T-helper 22 cell (primary cell): ENCODE measurements around the gene KCNK16.

Source experiments
- DNase-seq: peaks from one replicate; pipeline ENCODE4 v3.0.0-alpha.2; 2020; ENCODE audit warnings: low read depth

KCNK16 gene

DNA sequence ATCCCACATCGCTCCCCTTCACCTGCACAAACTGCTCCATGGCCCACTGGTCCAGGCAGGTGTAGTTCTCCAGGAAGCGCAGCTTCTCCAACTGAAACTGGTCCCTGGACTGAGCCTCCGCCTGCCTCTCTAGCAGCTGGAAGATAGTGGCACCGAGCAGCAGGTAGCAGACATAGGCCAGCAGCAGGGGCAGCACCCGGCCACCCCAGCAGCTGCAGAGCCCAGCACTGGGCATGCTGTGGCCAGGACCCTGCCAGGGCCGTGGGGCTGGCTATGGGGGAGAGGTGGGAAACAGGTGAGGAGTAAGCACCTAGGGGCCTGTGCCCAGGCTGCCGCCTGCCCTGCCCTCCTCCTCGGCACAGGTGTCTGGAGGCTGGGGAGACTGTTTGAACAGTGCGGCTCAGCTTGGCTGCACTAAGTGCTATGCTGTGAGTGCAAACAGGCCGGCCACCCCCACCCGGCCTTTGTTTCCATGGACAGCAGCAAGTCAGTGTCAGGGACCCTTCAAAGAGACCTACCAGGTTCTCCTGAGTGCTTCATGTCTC, at the start of gene KCNK16:
KCNK16 (minus strand) TSS at position 397 of the 545 bp plus-strand sequence; CDS start at position 235, 162 bp downstream.
- no peak for DNase-seq

DNA sequence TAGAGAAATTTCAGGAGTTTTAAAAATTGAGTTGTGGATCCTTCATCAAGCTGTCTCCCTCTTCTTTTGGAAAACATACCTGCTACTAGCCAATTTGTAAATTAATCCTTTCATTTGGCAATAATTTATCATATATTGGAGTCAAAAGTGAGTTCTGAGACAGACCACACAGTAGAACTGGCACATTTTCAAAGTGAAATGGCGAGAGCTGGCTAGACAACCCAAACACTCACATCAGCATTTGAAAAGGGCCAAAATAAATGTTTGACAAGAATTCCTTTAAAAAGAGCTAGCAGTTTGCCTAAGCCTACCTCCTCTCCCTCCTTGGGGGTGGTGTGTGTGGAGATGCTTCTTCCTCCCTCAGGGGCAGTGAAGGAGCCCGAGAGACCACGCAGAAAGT, 47.9 kb upstream of the KCNK16 start:
- no peak for DNase-seq

DNA sequence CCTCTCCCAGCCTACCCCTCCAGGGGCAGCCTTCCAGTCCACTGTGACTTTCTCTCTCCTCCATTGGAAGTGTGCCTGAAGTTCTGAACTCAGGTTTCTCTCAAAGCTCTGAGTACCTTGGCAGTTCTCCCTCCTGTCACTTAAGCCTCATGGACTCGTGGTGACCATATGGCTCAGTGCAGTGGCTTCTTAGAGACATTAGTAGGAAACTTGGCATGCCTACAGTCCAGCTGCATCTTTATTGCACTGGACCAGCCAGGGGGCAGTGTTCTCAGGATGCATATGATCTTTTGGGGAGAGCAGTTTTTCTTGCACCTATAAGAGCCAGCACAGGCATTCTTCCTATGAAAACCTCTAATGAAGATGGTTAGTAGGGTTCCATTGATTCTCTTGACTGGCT, 47.5 kb upstream of the KCNK16 start:
- DNase-seq, result no peak

DNA sequence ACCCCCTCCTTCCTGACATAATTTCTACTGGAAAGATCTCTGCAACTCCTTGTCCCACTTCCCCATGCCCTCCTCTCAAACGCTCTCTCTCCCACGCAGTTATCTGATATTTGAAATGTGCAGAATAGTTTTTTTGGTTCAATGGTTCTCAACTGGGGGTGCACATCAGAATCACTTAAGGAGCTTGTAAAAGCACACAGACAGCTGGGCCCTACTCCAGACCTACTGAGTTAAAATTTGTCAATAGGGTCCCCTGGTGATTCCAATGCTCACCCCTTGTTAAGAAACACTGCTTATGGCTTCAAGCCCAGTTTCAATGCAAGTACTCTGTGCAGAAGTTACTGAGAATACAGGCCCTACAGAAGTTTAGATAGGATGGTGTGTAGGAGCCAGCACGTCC, 45.2 kb upstream of the KCNK16 start:
- no peak for DNase-seq

DNA sequence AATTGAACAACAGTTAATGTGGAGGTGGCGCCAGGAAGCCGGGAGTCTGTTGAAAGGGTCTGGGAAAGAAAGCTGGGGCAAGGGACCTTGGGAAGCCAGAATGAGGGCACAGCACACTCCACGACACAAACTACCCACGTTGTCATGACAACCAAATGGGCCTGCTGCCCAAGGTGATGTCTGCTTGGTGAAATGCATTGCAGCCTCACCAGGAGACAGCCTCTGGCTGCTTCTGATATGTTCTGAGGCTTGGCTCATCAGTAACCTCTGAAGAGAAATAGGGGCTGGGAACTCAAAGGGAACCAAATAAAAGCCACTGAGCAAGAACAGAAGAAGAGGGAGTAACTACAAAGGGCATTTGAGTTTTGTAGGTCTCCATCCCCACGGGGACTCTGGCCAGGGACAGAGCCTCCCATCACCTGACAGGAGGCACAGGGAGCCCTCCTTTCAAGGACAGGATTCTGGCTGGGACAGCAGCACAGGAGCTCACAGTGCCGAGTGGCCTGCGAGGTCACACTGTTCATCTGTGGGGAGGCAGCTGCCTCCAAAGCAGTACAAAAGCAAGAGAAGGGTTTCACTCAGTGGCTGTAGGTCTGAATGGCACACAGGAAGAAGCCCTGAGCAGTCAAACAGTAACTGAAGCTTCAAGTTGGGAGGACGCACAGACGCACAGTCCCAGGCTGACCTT, 44.6 kb upstream of the KCNK16 start:
- DNase-seq, result no peak

DNA sequence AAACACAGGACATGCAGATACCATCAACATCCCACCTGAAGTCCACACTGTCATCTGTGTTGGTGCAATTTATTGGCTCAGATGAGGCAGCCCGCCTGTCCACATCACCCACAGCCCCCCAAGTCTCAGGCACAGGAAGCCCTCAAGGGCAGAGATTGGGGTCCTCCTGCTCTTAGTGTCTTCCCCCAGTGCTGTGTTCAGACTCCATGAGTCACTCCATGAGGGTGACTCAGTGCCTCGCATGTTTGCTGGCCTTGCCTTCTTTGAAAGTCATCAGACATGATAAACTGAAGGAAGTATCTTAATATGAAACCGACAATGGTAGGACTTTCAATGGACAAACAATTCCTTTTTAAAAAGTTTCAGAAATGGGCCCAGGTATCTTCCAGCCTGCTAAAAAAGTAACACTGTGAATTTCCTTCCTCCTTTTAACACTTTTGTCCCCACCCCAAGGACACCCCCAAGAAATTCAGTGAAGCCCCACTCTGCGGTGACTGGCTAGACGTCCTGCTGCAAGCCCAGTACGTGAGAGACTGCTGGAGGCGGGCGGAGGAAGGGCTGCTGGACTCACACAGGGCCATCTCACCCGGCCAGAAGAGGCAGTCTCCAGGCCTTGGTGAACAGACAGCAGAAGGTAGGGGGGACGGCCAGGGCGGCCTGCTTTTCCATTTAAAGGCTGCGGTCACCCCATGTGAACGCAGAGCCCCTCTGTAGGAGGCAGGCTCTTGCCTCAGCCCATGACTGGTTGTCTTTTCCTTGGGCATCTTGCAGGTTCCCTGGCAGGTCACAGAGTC, 43.0 kb upstream of the KCNK16 start:
- no peak for DNase-seq

DNA sequence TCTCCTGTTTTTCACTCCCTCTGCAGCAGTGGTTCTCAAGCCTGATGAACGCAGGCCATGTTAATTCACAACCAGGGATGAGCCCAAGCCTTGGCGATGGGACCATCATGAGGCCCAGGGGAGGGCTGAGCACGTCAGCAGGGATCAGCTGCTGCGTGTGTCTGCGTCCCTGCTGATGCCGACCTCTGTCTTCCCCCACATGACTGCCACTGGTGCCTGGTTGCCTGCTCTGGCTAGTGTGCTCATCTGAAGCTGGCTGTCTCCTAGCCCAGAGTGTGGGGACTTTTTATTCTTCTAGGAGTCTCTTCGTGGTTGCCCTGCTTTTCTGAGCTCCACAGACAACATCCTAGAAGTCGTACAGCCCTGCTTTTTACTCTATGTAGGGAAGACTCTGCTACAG, 40.8 kb upstream of the KCNK16 start:
- no peak for DNase-seq

DNA sequence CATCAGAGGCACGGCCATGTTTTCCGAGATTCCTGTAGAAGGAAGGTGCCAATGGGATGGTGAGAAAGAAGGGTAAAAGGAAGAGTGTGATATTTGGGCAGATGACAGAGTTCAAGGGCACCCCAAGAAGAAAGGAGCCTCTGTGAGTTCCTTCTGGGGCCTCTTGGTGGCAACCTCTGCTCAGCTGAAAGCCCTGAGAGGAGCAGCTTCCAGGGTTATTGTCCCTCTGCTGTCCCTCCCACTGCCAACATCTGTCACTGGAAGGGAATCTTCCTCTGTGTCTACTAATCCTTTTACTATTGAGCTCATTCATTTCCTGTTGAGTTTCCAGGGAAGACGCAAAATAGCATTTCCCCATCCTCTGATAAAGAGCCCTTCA, 40.0 kb upstream of the KCNK16 start:
- no peak for DNase-seq

DNA sequence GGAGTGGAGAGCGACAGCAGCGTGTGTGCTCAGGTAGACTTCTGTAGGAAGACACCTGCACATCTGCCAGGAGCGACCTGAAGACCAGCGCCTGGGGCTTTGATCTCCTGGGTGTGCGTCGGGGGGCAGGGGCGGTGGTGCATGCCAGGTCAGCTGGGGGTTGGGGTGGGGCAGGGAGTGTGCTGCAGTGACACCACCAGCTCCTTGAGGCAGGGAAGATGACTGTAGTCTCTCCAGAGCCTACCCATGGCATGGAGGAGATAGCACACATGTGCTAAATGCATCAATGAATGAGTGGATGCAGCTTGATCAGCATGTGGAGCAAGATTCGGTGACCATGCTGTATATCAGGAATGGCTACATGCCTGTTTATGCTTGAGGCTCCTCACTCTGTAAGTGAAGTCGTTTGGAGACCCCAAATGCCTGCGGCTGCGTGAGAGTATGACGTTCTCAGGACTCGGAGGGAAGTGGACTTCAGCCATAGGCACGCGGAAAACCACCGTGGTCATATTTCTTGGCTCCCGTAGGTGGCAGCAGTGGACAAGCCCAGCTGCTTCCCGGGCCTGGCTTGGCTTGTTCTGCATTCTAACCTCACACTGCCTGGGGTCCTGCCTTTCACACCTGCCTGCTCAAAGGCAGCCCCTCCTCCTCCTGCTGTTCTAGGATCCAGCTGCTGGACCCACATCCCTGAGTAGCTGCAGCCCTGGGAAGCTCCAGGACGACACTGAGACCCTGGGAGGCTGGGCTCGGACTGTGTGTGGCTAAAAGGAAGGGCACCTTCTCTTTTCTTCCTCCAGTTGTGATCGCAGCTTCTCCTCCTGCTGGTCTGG, 39.4 kb upstream of the KCNK16 start:
- no peak for DNase-seq

DNA sequence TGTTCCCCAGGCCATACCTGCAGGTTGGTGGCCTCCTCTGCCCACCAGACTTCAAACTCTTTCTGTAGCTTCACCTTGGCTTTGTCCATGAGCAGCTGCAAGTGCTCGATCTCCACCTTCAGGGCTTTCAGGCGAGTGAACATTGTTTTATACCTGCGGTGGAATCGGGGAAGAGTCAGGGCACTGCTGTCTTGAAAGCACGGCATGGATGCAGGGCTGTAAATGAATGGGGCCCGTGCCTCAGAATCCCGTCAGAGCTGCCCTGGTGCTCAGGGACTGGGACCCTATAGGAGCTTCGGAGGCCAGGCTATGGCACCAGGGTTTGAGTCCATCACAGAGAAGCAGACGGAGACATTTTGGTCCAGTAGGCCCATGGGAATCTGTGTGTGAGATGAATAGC, 37.9 kb upstream of the KCNK16 start:
- no peak for DNase-seq

DNA sequence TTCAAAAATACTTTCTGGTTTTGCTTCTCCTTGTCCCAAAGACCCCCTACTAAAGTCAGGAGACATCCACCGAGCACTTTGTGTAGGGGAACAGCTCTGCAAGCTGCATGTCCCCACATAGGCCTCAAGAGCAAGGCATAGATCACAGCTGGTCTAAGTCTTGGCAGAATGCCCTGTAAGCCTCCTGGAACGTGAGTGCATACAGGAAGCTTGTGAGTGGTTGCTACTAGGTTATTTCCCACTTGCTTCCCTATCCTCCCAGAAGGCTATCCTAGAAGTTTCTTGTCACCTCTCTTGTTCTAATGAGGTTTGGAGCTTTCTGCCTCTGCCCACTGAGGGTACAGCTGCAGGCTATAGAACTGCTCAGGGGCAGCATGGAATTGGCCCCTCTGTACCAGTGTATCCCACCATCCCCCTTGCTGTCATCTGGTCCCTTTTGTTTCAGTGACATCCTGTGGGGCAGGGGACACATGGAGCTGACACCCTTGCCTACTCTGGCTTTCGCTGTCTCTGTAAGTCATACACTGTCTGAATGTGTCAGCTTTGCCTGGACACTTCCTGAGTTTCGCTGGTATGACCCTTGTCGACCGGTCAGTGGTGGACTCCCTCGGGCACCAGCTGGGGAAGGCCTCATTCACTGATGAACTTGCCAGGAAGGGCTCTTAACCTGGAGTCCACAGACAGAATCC, 35.6 kb upstream of the KCNK16 start:
- DNase-seq, result no peak

DNA sequence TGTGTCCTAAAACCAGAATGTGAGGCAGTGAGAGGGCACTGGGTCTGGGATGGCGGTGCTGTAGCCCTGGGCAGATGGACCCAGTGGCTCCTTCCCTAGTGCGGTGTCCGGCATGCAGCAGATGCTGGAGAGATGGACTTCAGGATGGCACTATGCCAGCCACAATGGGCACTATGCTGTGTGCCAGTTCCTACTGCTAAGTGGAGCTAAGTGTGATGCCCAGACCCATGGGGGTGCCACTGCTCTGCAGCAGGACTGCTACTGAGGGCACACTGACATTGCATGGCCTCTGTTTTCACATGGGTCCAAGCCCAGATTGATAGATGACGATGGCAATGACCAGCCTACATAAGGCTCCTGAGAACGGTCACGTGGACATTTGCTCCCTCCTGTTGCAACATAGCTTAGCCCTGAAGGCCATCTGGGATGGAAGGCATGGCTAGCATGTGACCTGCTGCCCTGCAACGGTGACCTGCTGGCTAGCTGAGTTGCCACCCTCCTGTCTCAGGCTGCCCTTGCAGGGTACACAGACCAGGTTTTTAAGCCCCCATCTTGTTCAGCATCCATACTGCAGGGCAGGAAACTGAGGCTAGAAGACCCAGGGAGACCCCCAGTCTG, 31.3 kb upstream of the KCNK16 start:
- no peak for DNase-seq

DNA sequence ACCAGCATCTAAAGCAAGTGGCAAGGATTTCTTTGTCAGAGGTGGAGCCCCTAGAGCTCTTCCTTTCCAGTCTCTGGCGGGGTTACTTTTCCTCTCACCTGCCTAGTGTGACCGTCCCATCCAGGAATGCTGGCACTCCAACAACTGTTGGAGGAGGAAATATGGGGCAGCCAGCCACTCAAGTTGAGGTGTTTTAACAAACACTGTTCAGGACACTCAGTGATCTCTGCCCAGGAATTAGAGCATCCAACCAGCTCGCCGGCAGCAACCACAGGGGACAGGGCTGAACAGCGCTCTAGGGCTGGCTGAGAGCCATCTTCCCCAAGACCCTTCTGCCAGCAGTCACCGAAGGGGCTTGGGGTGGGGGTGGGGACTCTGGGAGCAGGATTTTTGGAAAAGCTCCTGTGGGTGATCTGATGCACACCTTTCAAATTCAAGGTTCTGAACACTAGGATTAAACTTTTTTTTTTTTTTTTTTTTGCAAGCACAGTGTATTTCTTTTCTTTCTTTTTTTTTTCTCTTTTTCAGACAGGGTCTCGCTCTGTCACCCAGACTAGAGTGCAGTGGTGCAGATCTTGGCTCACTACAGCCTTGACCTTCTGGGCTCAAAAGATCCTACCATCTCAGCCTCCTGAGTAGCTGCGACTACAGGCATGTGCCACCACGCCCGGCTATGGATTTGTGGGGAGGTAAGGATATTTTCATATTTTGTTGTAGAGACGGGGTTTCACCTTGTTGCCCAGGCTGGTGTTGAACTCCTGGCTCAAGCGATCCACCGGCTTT, 28.4 kb upstream of the KCNK16 start:
- no peak for DNase-seq

DNA sequence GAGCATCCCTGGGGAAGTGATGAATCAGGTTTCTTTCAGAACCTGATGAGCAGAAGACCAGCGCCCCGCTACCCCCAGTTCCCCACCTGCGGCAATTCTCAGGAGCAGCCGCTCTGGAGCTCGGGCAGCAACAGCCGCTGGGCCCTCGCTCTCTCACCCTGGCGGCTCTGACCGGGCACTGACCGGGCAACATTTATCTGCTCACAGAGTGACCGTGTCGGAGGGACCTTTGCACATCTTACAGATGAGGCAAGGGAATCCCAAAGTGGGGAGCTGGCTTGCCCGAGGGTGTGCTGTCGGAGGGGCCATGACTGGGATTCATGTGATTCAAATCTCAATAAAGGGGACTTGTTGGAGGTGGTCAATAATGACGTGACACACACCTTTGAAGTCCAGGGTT, 26.2 kb upstream of the KCNK16 start:
- no peak for DNase-seq

DNA sequence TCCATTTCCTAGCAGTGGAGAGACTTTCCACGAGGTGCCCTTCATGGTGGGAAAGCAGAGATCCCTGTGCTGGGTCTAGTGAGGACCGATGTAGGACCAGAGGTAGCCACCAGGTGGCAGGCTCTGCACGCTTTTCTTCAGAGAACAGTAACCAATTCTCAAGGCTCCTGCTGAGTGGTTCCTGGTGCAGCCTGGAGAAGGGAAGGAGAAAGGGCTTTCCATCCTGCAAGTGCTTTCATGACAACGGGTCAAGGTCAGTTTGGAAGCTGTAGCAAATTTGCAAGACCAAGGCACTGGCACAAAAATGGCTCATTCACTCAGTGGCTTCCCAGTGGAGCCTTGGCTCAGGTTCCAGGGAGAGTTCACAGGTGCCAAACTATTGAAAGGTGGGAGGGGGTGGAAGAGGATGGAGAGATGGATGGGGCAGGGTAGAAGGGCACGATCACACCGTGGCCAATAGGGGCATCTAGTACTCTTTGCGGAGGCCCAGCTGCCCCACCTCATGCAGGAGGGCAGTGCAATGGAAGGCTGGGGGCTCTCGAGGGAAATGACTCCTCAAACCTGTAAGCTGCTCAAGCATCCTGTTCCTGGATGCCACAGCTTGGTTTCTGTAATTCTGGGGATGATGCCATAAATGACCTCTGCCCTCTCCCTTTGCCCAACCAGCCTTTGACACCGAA, 25.5 kb upstream of the KCNK16 start:
- DNase-seq, result no peak

DNA sequence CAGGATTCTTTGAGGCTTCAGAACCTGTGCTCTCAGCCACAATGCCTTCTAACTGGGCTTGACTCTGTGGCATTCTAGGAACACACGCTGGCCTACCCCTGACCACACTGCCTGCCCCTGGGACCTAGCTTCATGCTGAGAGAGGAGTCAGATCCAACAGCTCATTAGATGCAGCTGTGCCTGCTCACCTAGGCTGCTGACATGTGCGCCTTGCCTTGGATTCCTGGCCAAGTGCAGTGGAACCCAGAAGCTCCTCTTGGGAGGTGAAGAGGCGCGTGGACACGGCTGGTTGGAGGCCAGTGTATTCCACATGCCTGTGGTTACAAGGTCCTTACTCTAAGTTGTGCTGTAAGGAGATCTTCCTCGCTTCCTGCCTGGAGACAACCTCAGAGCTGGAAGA, 24.7 kb upstream of the KCNK16 start:
- no peak for DNase-seq

DNA sequence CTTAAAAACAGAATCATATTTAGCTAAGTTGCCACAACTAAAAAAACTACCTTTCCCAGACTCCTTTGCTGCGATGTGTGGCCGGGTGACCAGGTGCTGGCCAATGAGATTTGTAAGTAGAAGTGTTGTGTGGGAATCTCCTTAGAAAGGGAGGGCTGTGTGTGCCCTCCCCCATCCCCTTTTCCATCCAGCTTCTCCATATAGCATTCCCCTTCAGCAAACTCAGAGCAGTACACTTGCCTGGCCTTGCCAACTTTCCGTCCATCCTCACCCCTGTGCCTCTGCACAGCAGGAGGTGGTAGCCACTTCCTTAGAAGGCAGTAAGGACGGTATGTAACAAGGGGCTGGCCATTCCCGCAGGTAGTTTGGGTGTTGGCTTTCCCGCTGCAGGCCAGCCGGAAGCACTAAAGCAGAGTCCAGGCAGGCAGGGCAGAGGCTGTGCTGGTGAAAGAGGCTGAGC, 22.3 kb upstream of the KCNK16 start:
- no peak for DNase-seq

DNA sequence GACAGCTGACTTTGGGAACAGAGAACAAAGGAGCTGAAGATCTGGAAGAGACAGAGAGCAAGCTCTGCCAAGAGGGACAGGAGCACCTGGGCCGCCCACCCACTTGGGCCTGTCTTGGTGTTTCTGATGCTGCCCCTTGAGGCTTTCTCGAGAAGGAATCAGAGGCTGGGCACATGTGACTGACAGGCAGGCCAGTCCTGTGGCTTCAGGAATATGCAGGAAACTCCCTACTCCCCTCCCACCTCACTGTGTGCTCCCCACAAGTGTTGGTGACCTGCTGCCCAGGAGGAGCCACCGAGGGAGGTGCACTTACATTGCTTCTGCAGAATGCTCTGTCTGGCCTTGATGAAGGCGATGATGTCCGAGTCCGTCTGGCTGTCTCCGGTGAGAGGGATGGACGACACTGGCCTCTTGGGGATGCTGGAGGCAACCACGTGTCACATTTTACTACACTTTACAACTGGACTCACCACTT, 20.9 kb upstream of the KCNK16 start:
- DNase-seq, result no peak

DNA sequence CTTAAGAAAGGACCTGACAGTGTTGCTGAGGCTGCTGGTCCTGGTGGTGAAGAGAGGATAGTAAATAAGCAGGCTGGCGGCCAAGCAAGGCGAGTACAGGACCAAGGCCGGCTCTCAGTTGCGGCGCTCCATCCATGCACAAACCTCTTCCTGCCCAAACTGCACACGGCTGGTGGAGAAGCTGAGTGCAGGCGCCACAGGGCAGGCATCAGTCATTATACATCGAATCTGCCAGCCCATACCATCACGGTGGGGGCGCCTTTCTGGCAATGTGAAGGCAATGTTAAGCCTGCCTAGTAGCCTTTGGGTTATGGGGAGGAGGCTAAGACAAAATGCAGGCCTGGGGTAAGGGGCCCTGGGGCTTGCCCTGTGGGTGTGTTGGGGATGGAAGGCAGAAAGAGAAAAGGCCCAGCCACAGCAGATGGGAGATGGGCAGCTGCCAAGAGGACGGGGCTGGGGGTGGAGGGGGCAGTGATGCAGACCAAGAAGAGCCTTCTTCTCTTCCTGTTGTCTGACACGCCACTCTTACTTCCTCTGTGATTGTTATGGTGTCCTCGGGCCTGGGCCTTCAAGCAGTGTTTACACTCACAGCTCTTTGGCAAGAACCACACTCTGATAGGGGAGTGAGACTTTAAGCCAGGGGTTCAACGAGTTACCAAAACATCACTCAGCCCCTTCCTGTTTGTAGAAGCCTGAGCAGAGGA, 20.3 kb upstream of the KCNK16 start:
- no peak for DNase-seq
